SU-DHL-6 (cell line): Measurements from ENCODE around the gene IGFL2.
"Not testable (repeated sequence)": the region's sequence is repeated elsewhere in the genome, so short reads cannot be mapped to it uniquely, and the experiment has no call there.

Source experiments
- H2AFZ ChIP-seq: fragments of 200-600 bp; sonication (generic); 2 replicates; pipeline ENCODE4 v1.6.1; 2014; ENCODE audit warnings: low read depth, mild to moderate bottlenecking, moderate library complexity, mixed read lengths, antibody characterized with exemption, low read length; ENCODE audit not compliant: severe bottlenecking
- H3F3A ChIP-seq: fragments of 200-600 bp; shearing (Covaris generic); 2 replicates; pipeline ENCODE4 v1.6.0; 2016; ENCODE audit warnings: antibody characterized with exemption, mild to moderate bottlenecking; ENCODE audit not compliant: insufficient read depth
- H3K27ac ChIP-seq: fragments of 200-600 bp; sonication (generic); 2 replicates; pipeline ENCODE4 v1.5.1; 2016; ENCODE audit warnings: low read depth, mild to moderate bottlenecking, low read length, moderate library complexity, mixed read lengths
- H3K27me3 ChIP-seq: fragments of 200-600 bp; sonication (generic), shearing (Covaris generic); 2 replicates; pipeline ENCODE4 v1.6.0; 2014; ENCODE audit warnings: mild to moderate bottlenecking, low read length
- H3K36me3 ChIP-seq: fragments of 200-600 bp; sonication (generic); 2 replicates; pipeline ENCODE4 v1.6.1; 2014; ENCODE audit warnings: mild to moderate bottlenecking, low read length, mixed read lengths
- H3K4me2 ChIP-seq: fragments of 300-600, 200-600 bp; shearing (Covaris generic), sonication (generic); 2 replicates; pipeline ENCODE4 v1.6.0; 2014; ENCODE audit warnings: low read length, low read depth, mild to moderate bottlenecking; ENCODE audit not compliant: poor library complexity, severe bottlenecking
- H3K4me3 ChIP-seq: fragments of 200-600 bp; sonication (generic); 2 replicates; pipeline ENCODE4 v1.5.1; 2014; ENCODE audit warnings: antibody characterized with exemption, low read length, mild to moderate bottlenecking, mixed read lengths; ENCODE audit not compliant: insufficient read depth, poor library complexity, severe bottlenecking
- H3K79me2 ChIP-seq: fragments of 200-600 bp; sonication (generic); 2 replicates; pipeline ENCODE4 v1.6.1; 2014; ENCODE audit warnings: mild to moderate bottlenecking, low read length, moderate library complexity; ENCODE audit not compliant: insufficient read depth
- H3K9ac ChIP-seq: fragments of 200-600 bp; sonication (generic); 2 replicates; pipeline ENCODE4 v1.7.0; 2014; ENCODE audit warnings: mild to moderate bottlenecking, low read length
- H3K9me2 ChIP-seq: fragments of 200-600 bp; sonication (generic); replicated peaks from 2 replicates; pipeline ENCODE4 v1.6.1; 2014; ENCODE audit warnings: low read length; ENCODE audit not compliant: insufficient read depth
- H3K9me3 ChIP-seq: fragments of 200-600 bp; sonication (generic); 2 replicates; pipeline ENCODE4 v1.6.1; 2014; ENCODE audit warnings: low read length, mixed read lengths; ENCODE audit not compliant: insufficient read depth
- H4K20me1 ChIP-seq: fragments of 200-600 bp; sonication (generic); 2 replicates; pipeline ENCODE4 v1.6.1; 2014; ENCODE audit warnings: low read depth, mild to moderate bottlenecking, antibody characterized with exemption, low read length, moderate library complexity, mixed read lengths
- CTCF ChIP-seq: fragments of 200-600 bp; sonication (generic); IDR thresholded peaks from one replicate; pipeline ENCODE4 v1.5.1; 2017; ENCODE audit warnings: antibody characterized with exemption, mild to moderate bottlenecking, low read length, moderate library complexity; ENCODE audit not compliant: insufficient read depth, poor library complexity, severe bottlenecking
- EZH2phosphoT487 ChIP-seq: fragments of 200-600 bp; sonication (generic), shearing (Covaris generic); conservative IDR thresholded peaks from 2 replicates; pipeline ENCODE4 v1.6.1; 2018; ENCODE audit warnings: mild to moderate bottlenecking, antibody characterized with exemption, low read length, moderate library complexity, mixed read lengths

The IGFL2 gene

GRCh38 chr19:46191356-46191755, 43.3 kb downstream of the IGFL2 start:
- no peak overlapping the region for H3K9ac ChIP-seq
- H3K27ac ChIP-seq = no peak overlapping the region
- H3F3A ChIP-seq = no peaks in the 10 kb centered on the region
- no peak overlapping the region for H3K4me2 ChIP-seq
- no peaks in the 10 kb centered on the region for H3K79me2 ChIP-seq
- TF ChIP-seq CTCF (no peak), EZH2phosphoT487 (no peak)
- no peaks in the 10 kb centered on the region for H3K27me3 ChIP-seq
- H3K4me3 ChIP-seq = no peak overlapping the region
- no peaks in the 10 kb centered on the region for H3K36me3 ChIP-seq
- H2AFZ ChIP-seq = no peak overlapping the region
- H4K20me1 ChIP-seq = no peaks in the 10 kb centered on the region
- no peaks in the 10 kb centered on the region for H3K9me2 ChIP-seq
- H3K9me3 ChIP-seq = no peaks in the 10 kb centered on the region

DNA sequence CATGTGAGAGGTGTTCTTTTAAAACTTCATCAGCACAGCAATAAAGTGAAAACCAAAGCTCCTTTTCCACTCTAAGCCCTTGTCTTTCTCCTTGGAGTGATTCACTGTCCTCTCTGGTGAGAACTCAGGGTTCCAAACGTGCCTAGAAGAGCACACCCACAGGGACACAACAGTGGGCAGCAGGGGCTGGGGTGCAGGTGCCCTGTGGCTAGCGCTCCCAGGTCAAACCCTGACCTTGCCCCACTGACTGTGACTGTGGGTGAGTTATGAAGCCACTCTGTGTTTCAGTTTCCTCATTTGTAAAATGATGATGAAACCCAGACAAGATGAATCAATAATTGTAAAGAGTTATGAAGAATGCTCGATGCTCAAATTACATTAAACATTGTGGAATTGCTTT, 43.9 kb downstream of the IGFL2 start:
- no peak overlapping the region for H3K4me2 ChIP-seq
- no peaks in the 10 kb centered on the region for H3K9me2 ChIP-seq
- no peaks in the 10 kb centered on the region for H4K20me1 ChIP-seq
- H2AFZ ChIP-seq = no peak overlapping the region
- H3K36me3 ChIP-seq = no peaks in the 10 kb centered on the region
- H3K4me3 ChIP-seq = no peak overlapping the region
- H3K79me2 ChIP-seq = no peaks in the 10 kb centered on the region
- H3F3A ChIP-seq = no peaks in the 10 kb centered on the region
- H3K9me3 ChIP-seq = no peaks in the 10 kb centered on the region
- no peak for TF ChIP-seq EZH2phosphoT487
- no peak for TF ChIP-seq CTCF
- no peak overlapping the region for H3K27ac ChIP-seq
- no peak overlapping the region for H3K9ac ChIP-seq
- no peaks in the 10 kb centered on the region for H3K27me3 ChIP-seq

GRCh38 chr19:46192626-46192991, 44.6 kb downstream of the IGFL2 start:
- H3K27ac ChIP-seq, H3K79me2 ChIP-seq, H3K9me3 ChIP-seq, H2AFZ ChIP-seq, H4K20me1 ChIP-seq, H3K9me2 ChIP-seq, H3K9ac ChIP-seq, H3K36me3 ChIP-seq, H3K4me3 ChIP-seq, H3K27me3 ChIP-seq, H3K4me2 ChIP-seq, H3F3A ChIP-seq: not testable (repeated sequence)

DNA sequence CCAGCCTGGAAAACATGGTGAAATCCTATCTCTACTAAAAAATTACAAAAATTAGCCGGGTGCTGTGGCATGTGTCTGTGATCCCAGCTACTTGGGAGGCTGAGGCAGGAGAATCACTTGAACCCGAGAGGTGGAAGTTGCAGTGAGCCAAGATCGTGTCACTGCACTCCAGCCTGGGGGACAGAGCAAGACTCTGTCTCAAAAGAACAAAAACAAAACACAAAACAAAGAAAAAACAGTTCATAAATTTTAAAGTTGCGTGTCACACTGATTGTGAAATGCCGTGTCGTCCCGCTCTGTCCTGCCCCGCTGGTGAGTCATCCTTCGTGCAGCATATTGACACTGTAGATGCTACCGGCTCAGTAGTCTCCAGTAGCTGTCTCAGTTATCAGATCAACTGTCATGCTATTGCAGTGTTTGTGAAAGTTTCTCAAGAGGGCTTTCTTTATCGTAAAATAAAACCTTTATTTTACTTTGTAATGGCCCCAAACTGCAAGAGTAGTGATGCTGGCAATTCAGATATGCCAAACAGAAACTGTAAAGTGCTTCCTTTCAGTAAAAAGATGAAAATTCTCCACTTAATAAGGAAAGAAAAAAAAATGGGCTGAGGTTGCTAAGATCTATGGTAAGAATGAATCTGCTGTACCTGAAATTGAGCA, 45.1 kb downstream of the IGFL2 start:
- H3K27ac ChIP-seq = no peak overlapping the region
- no peaks in the 10 kb centered on the region for H3K27me3 ChIP-seq
- H3F3A ChIP-seq = no peaks in the 10 kb centered on the region
- H3K79me2 ChIP-seq = no peaks in the 10 kb centered on the region
- H4K20me1 ChIP-seq = no peaks in the 10 kb centered on the region
- H3K4me3 ChIP-seq = no peak overlapping the region
- H3K9ac ChIP-seq = no peak overlapping the region
- no peak for TF ChIP-seq EZH2phosphoT487
- no peak for TF ChIP-seq CTCF
- no peaks in the 10 kb centered on the region for H3K9me2 ChIP-seq
- no peak overlapping the region for H3K4me2 ChIP-seq
- H2AFZ ChIP-seq = no peak overlapping the region
- no peaks in the 10 kb centered on the region for H3K36me3 ChIP-seq
- H3K9me3 ChIP-seq = no peaks in the 10 kb centered on the region
